IMR-90 (cell line): Measurements from ENCODE around the gene ARHGEF3. TPM values are rescaled to one million over a fixed set of nuclear protein-coding genes. Genes with fewer than 3 reads are reported as not detected.

Experiments
- ATAC-seq: fragments of 200-7000 bp; cut with Tn5 transposase; 2 replicates; pipeline ENCODE4 v1.9.1; 2020; ENCODE audit warnings: low read depth, mild to moderate bottlenecking, moderate library complexity
- BruUV-seq: library from RNA; stranded (reverse); fragments of 400-500 nt; replicated peaks from 2 replicates; lab custom pipeline; 2021; lab: Mats Ljungman, UMichigan
- CTCF ChIA-PET: fragments of 300-600 bp; formaldehyde crosslinking; extraction: SDS; loops from one replicate; lab custom pipeline; 2021; ENCODE audit warnings: antibody characterized with exemption; lab: Yijun Ruan, JAX
- POLR2A ChIA-PET: fragments of 300-600 bp; sonication (Branson Sonifier 250); formaldehyde crosslinking; loops from one replicate; lab custom pipeline; 2022; ENCODE audit warnings: antibody characterized with exemption; ENCODE audit not compliant: unreplicated experiment; lab: Charles Lee
- DNase-seq: peaks from one replicate; pipeline ENCODE4 v3.0.0; 2013
- H2AFZ ChIP-seq: replicated peaks from 2 replicates; pipeline ENCODE3; 2013; ENCODE audit warnings: low read length, mild to moderate bottlenecking; ENCODE audit not compliant: poor library complexity
- H2AK5ac ChIP-seq: 2 replicates; pipeline ENCODE4 v1.6.1; 2013; ENCODE audit warnings: low read depth, low read length, inconsistent platforms
- H2AK9ac ChIP-seq: replicated peaks from 2 replicates; pipeline ENCODE3; 2013; ENCODE audit warnings: mild to moderate bottlenecking, low read depth, low read length, moderate library complexity; ENCODE audit not compliant: poor library complexity
- H2BK120ac ChIP-seq: 2 replicates; pipeline ENCODE4 v1.6.1; 2013; ENCODE audit warnings: low read depth, low read length, inconsistent platforms
- H2BK15ac ChIP-seq: 3 replicates; pipeline ENCODE4 v1.6.1; 2013; ENCODE audit warnings: low read depth, low read length, inconsistent platforms
- H2BK20ac ChIP-seq: 2 replicates; pipeline ENCODE4 v1.6.1; 2013; ENCODE audit warnings: low read depth, mild to moderate bottlenecking, inconsistent platforms, low read length, moderate library complexity
- H2BK5ac ChIP-seq: 2 replicates; pipeline ENCODE4 v1.6.1; 2013; ENCODE audit warnings: mild to moderate bottlenecking, low read depth, low read length, inconsistent platforms; ENCODE audit not compliant: poor library complexity, severe bottlenecking
- H3K14ac ChIP-seq: replicated peaks from 2 replicates; pipeline ENCODE4 v1.6.1; 2013; ENCODE audit warnings: low read depth, low read length, inconsistent platforms
- H3K18ac ChIP-seq: 2 replicates; pipeline ENCODE4 v1.6.1; 2013; ENCODE audit warnings: low read depth, low read length, control low read depth
- H3K23ac ChIP-seq: 2 replicates; pipeline ENCODE4 v1.6.1; 2013; ENCODE audit warnings: low read depth, low read length, inconsistent platforms
- H3K27ac ChIP-seq: 2 replicates; pipeline ENCODE4 v1.5.1; 2013; ENCODE audit warnings: mild to moderate bottlenecking, control low read depth, low read length; ENCODE audit not compliant: insufficient read depth
- H3K27me3 ChIP-seq: 2 replicates; pipeline ENCODE4 v1.6.1; 2013; ENCODE audit warnings: low read length; ENCODE audit not compliant: control insufficient read depth, insufficient read depth
- H3K36me3 ChIP-seq: 2 replicates; pipeline ENCODE4 v1.6.1; 2013; ENCODE audit warnings: low read length, mixed read lengths; ENCODE audit not compliant: control insufficient read depth, insufficient read depth
- H3K4ac ChIP-seq: 2 replicates; pipeline ENCODE4 v1.6.1; 2013; ENCODE audit warnings: low read depth, low read length, inconsistent platforms
- H3K4me1 ChIP-seq: 2 replicates; pipeline ENCODE4 v1.6.1; 2013; ENCODE audit warnings: low read length, mixed read lengths; ENCODE audit not compliant: control insufficient read depth, insufficient read depth
- H3K4me2 ChIP-seq: 2 replicates; pipeline ENCODE4 v1.6.1; 2013; ENCODE audit warnings: low read depth, mild to moderate bottlenecking, control low read depth, low read length, moderate library complexity
- H3K4me3 ChIP-seq: 2 replicates; pipeline ENCODE4 v1.5.1; 2013; ENCODE audit warnings: low read depth, mild to moderate bottlenecking, control low read depth, low read length, moderate library complexity; ENCODE audit not compliant: insufficient read depth
- H3K56ac ChIP-seq: 2 replicates; pipeline ENCODE4 v1.6.1; 2013; ENCODE audit warnings: low read length, inconsistent platforms; ENCODE audit not compliant: insufficient read depth; ENCODE audit errors: extremely low read depth
- H3K79me1 ChIP-seq, 2 experiments: 2 replicates each; pipeline ENCODE4 v1.6.1; 2013; ENCODE audit warnings: low read length in 2 of 2, inconsistent platforms in 1 of 2, low read depth in 1 of 2
- H3K9ac ChIP-seq: 2 replicates; pipeline ENCODE4 v1.6.1; 2013; ENCODE audit warnings: low read depth, low read length, control low read depth
- H3K9me1 ChIP-seq: 2 replicates; pipeline ENCODE4 v1.6.1; 2013; ENCODE audit warnings: low read length, inconsistent platforms; ENCODE audit not compliant: insufficient read depth
- H3K9me3 ChIP-seq: 2 replicates; pipeline ENCODE4 v1.6.1; 2013; ENCODE audit warnings: low read length; ENCODE audit not compliant: control insufficient read depth, insufficient read depth
- H4K20me1 ChIP-seq: 2 replicates; pipeline ENCODE4 v1.6.1; 2013; ENCODE audit warnings: low read length, inconsistent platforms; ENCODE audit not compliant: insufficient read depth
- H4K5ac ChIP-seq: 2 replicates; pipeline ENCODE4 v1.6.1; 2013; ENCODE audit warnings: mild to moderate bottlenecking, low read depth, low read length, control low read depth
- H4K8ac ChIP-seq, 2 experiments: 2 replicates each; pipeline ENCODE4 v1.6.1; 2013; ENCODE audit warnings: low read depth in 2 of 2, low read length in 2 of 2, control low read depth in 1 of 2, inconsistent platforms in 1 of 2
- H4K91ac ChIP-seq: 2 replicates; pipeline ENCODE4 v1.6.1; 2013; ENCODE audit warnings: low read depth, low read length, inconsistent platforms; ENCODE audit not compliant: insufficient read depth
- BHLHE40 ChIP-seq: fragments of 150-350 bp; IDR thresholded peaks from 2 replicates; pipeline ENCODE4 v1.6.1; 2016; ENCODE audit warnings: mild to moderate bottlenecking, low read depth, low read length
- CHD1 ChIP-seq: IDR thresholded peaks from 2 replicates; pipeline ENCODE4 v1.6.1; 2012; ENCODE audit warnings: low read depth, low read length, improper control_type of control experiment
- ELK1 ChIP-seq: fragments of 150-350 bp; IDR thresholded peaks from 2 replicates; pipeline ENCODE4 v1.6.1; 2016; ENCODE audit warnings: low read depth, mild to moderate bottlenecking, low read length, moderate library complexity, borderline replicate concordance
- FOS ChIP-seq: fragments of 150-350 bp; IDR thresholded peaks from 2 replicates; pipeline ENCODE4 v1.6.1; 2016; ENCODE audit warnings: low read depth, low read length
- MXI1 ChIP-seq: IDR thresholded peaks from 2 replicates; pipeline ENCODE4 v1.6.1; 2012; ENCODE audit warnings: low read depth, mild to moderate bottlenecking, low read length, moderate library complexity, borderline replicate concordance
- POLR2A ChIP-seq: IDR thresholded peaks from 2 replicates; pipeline ENCODE4 v1.6.1; 2012; ENCODE audit warnings: mild to moderate bottlenecking, low read depth, low read length
- RAD21 ChIP-seq: IDR thresholded peaks from 2 replicates; pipeline ENCODE4 v1.6.1; 2012; ENCODE audit warnings: low read length, improper control_type of control experiment
- RFX5 ChIP-seq: IDR thresholded peaks from 2 replicates; pipeline ENCODE4 v1.8.0; 2012; ENCODE audit warnings: low read depth, mild to moderate bottlenecking, low read length, moderate library complexity
- WGBS, 2 experiments: methylation state at CpG; one replicate each; pipeline versions ENCODE4 v1.1.5 to v1.1.7; 2013; ENCODE audit warnings: missing lambda C conversion rate in 2 of 2; ENCODE audit not compliant: insufficient read length in 1 of 2; ENCODE audit errors: extremely low coverage in 2 of 2; 5-methylcytosine and 5-hydroxymethylcytosine counted together
- dilution Hi-C: fragments of 300-500 bp; cut with HindIII; formaldehyde crosslinking; loops from one replicate; pipeline ENCODE4 v1.14.3; 2018; ENCODE audit warnings: low sequenced_read_pairs; ENCODE audit not compliant: unreplicated experiment
- in situ Hi-C: fragments of 300-500 bp; cut with MboI; formaldehyde crosslinking; loops from 3 replicates; pipeline ENCODE4 v1.14.3; 2019; ENCODE audit warnings: low sequenced_read_pairs, inconsistent platforms, mixed read lengths
- intact Hi-C: fragments of 100-400 bp; cut with micrococcal nuclease; formaldehyde crosslinking; loops from 2 replicates; pipeline ENCODE4 v1.10.0; 2022
- polyA plus RNA-seq, 3 experiments: library from polyadenylated mRNA; depleted of rRNA; stranded (reverse); fragments of >200 nt; gene quantifications; 2 replicates each; pipeline ENCODE4 v1.2.3, GENCODE V29; 2012; ENCODE audit warnings: low replicate concordance in 1 of 3
- total RNA-seq: library from RNA; depleted of rRNA; stranded (reverse); fragments of >200 nt; gene quantifications from 2 replicates; pipeline ENCODE4 v1.2.3, GENCODE V29; 2012
- TF ChIP-seq, protein P1 (sequence below): fragments of 150-350 bp; IDR thresholded peaks from 2 replicates; pipeline ENCODE4 v1.6.1; 2017; ENCODE audit warnings: mild to moderate bottlenecking, antibody characterized with exemption, low read length, low read depth

Gene ARHGEF3
- total and polyA plus RNA-seq, 2 of the 4 experiments (the other 2 are of a cell fraction) = 2.1 to 2.3 TPM

GRCh38 chr3:56800832-56801661 lies 702 bp downstream of the ARHGEF3 start:
- BruUV-seq = no TSS peak
- in situ Hi-C loops = no loop called here
- H3K4ac ChIP-seq = peak overlapping the region; percentile 58
- intact Hi-C loops = loop anchor here (1.0 kb wide), 1 partner anchor 188 kb away; no protein-coding TSS in a partner anchor
- DNase-seq (no peak), ATAC-seq (no peak)
- ChIA-PET POLR2A (interaction anchor here (1.1 kb wide), 1 partner anchor 11 kb away, joined by 3 read pairs; no protein-coding TSS in a partner anchor), CTCF (interaction anchor here (0.6 to 3.4 kb wide), 7 partner anchors 10 to 422 kb away, joined by 3 to 32 read pairs (median 4); no protein-coding TSS in a partner anchor)
- H3K79me1 ChIP-seq = 0 out of 4 replicates have a peak, but pooled peaks cover 2 to 3% of the 10 kb centered on the region in 2 experiments
- peak overlapping the region; percentile 91 for H3K4me2 ChIP-seq
- dilution Hi-C loops = no loop called here
- H3K9me3 ChIP-seq = no peaks in the 10 kb centered on the region
- peak overlapping the region; percentile 54 for H3K9ac ChIP-seq
- H2AFZ ChIP-seq = peak overlapping the region; percentile 96
- H2BK20ac ChIP-seq = no peak overlapping the region
- no peak overlapping the region for H2BK5ac ChIP-seq
- H4K8ac ChIP-seq = 0 out of 4 replicates have a peak overlapping the region, but pooled peaks of 1 of the 2 experiments have one; percentile 5
- no peak overlapping the region for H2BK120ac ChIP-seq
- WGBS, 2 experiments = 29% methylated on average over 9 of the region's 19 CpGs; no CpG with 5 or more reads in 1 of the 2 experiments
- H3K18ac ChIP-seq = no peak overlapping the region
- no peaks in the 10 kb centered on the region for H4K20me1 ChIP-seq
- H3K4me1 ChIP-seq = peaks cover 4% of the 10 kb centered on the region
- no peaks in the 10 kb centered on the region for H3K9me1 ChIP-seq
- H2AK5ac ChIP-seq = no peak overlapping the region
- no peak overlapping the region for H3K27ac ChIP-seq
- H2AK9ac ChIP-seq = no peak overlapping the region
- TF ChIP-seq FOS (no peak), CHD1 (no peak), POLR2A (no peak), RAD21 (no peak), MXI1 (no peak), BHLHE40 (no peak), ELK1 (no peak), RFX5 (no peak)
- TF ChIP-seq, protein P1, sequence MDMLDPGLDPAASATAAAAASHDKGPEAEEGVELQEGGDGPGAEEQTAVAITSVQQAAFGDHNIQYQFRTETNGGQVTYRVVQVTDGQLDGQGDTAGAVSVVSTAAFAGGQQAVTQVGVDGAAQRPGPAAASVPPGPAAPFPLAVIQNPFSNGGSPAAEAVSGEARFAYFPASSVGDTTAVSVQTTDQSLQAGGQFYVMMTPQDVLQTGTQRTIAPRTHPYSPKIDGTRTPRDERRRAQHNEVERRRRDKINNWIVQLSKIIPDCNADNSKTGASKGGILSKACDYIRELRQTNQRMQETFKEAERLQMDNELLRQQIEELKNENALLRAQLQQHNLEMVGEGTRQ = no peak
- peak overlapping the region; percentile 68; the same call in 1 of the 2 replicates for H3K23ac ChIP-seq
- H3K14ac ChIP-seq = peak overlapping the region; percentile 60
- H3K27me3 ChIP-seq = peaks cover 5% of the 10 kb centered on the region; the same call in 1 of the 2 replicates
- H4K91ac ChIP-seq = no peak overlapping the region
- no peaks in the 10 kb centered on the region for H3K36me3 ChIP-seq
- no peak overlapping the region for H4K5ac ChIP-seq
- H3K56ac ChIP-seq = no peak overlapping the region
- H3K4me3 ChIP-seq = peak overlapping the region; percentile 73
- no peak overlapping the region for H2BK15ac ChIP-seq
